ENCODE results near the gene TRIM54.

Gene TRIM54

GRCh38 chr2:27322766-27323595, 40.8 kb downstream of the TRIM54 start, which contains the start of gene MPV17 (continued):
- TF ChIP-seq ZNF76 (tag by site-specific recombination; IDR thresholded peaks at IDR 0.05; ENCODE audit: borderline replicate concordance, low read depth), result peak; percentile 58; the same call in 1 of the 2 replicates
- no peak for TF ChIP-seq ZFP41 (tag by site-specific recombination; IDR thresholded peaks at IDR 0.05; ENCODE audit: borderline replicate concordance)
- no peak for TF ChIP-seq ZNF560 (tag by site-specific recombination; IDR thresholded peaks at IDR 0.05; ENCODE audit: borderline replicate concordance)
- TF ChIP-seq PRDM2 (tag by site-specific recombination; IDR thresholded peaks at IDR 0.05; ENCODE audit: borderline replicate concordance), result no peak
- no peak for TF ChIP-seq ZSCAN23 (tag by site-specific recombination; IDR thresholded peaks at IDR 0.05)
- no peak for TF ChIP-seq ZNF623 (tag by site-specific recombination; IDR thresholded peaks at IDR 0.05)
- no peak for TF ChIP-seq ZNF776 (tag by site-specific recombination; IDR thresholded peaks at IDR 0.05; ENCODE audit: borderline replicate concordance)
- peak; percentile 82 for TF ChIP-seq ZNF692 (tag by site-specific recombination; IDR thresholded peaks at IDR 0.05)
- TF ChIP-seq GLIS1 (tag by site-specific recombination; IDR thresholded peaks at IDR 0.05), result no peak
- TF ChIP-seq ZNF610 (tag by site-specific recombination; IDR thresholded peaks at IDR 0.05; ENCODE audit: borderline replicate concordance), result 0 out of 2 replicates have a peak, but pooled peaks have one; percentile 41
- no peak for TF ChIP-seq SCRT1 (tag by site-specific recombination; IDR thresholded peaks at IDR 0.05; ENCODE audit: borderline replicate concordance)
- TF ChIP-seq ZNF398 (tag by site-specific recombination; IDR thresholded peaks at IDR 0.05), result no peak
- TF ChIP-seq ZNF624 (tag by site-specific recombination; IDR thresholded peaks at IDR 0.05), result no peak
- no peak for TF ChIP-seq ZNF830 (tag by site-specific recombination; IDR thresholded peaks at IDR 0.05; ENCODE audit: low read depth)
- TF ChIP-seq ZSCAN18 (tag by site-specific recombination; IDR thresholded peaks at IDR 0.05), result no peak
- peak; percentile 77; the same call in 1 of the 2 replicates for TF ChIP-seq ZNF391 (tag by site-specific recombination; IDR thresholded peaks at IDR 0.05; ENCODE audit: borderline replicate concordance, low read depth)
- no peak for TF ChIP-seq ZNF670 (tag by site-specific recombination; IDR thresholded peaks at IDR 0.05; ENCODE audit: low read depth)
- TF ChIP-seq HOXD13 (CRISPR knock-in tag; IDR thresholded peaks at IDR 0.05; ENCODE audit: borderline replicate concordance), result no peak
- peak; percentile 26; the same call in 1 of the 2 replicates for TF ChIP-seq ZBTB20 (tag by site-specific recombination; IDR thresholded peaks at IDR 0.05)
- TF ChIP-seq ATF2 (tag by site-specific recombination; IDR thresholded peaks at IDR 0.05; ENCODE audit: low read depth), result no peak
- no peak for TF ChIP-seq ZBTB7A (tag by site-specific recombination; IDR thresholded peaks at IDR 0.05; ENCODE audit: low read depth)
- no peak for TF ChIP-seq ZBTB10 (tag by site-specific recombination; IDR thresholded peaks at IDR 0.05)
- TF ChIP-seq ZNF394 (tag by site-specific recombination; IDR thresholded peaks at IDR 0.05; ENCODE audit: borderline replicate concordance), result no peak
